ENCODE data around the gene MRPL37. TPM values are rescaled to one million over a fixed set of nuclear protein-coding genes. Genes with fewer than 3 reads are reported as not detected.

Gene MRPL37
- total RNA-seq, 2 experiments from 2014 or later = 107 to 126 TPM

- no peak overlapping the region for H3K4me3 ChIP-seq (ENCODE audit: low read depth, low read length, poor library complexity, severe bottlenecking)
- H3K27ac ChIP-seq (ENCODE audit: low read depth, low read length, poor library complexity, severe bottlenecking) = no peak overlapping the region
- no peaks in the 10 kb centered on the region for H3K79me2 ChIP-seq (ENCODE audit: insufficient read depth, low read depth, low read length)
- no peak for DNase-seq (ENCODE audit: low spot score)
- no peaks in the 10 kb centered on the region; the same call in 1 of the 2 replicates for H3K36me3 ChIP-seq (ENCODE audit: insufficient read depth, low read length)
- ChIA-PET POLR2A (interaction anchor here (1.1 kb wide), 1 partner anchor 28 kb away, joined by 3 read pairs; no protein-coding TSS in a partner anchor), CTCF (ENCODE audit: unreplicated experiment) (no interaction called here)
- no peaks in the 10 kb centered on the region for H3K9me2 ChIP-seq (ENCODE audit: insufficient read depth, low read length)
- no peaks in the 10 kb centered on the region for H4K20me1 ChIP-seq (ENCODE audit: insufficient read depth, low read length)
- TF ChIP-seq EZH2phosphoT487 (IDR thresholded peaks at IDR 0.05; ENCODE audit: borderline replicate concordance, low read depth, low read length) (no peak), CTCF (conservative IDR thresholded peaks at IDR 0.05; ENCODE audit: low read length) (no peak)
- H3K9me3 ChIP-seq (ENCODE audit: low read length) = no peaks in the 10 kb centered on the region
- intact Hi-C loops (cut with micrococcal nuclease; ENCODE audit: unreplicated experiment) = no loop called here
- H2AFZ ChIP-seq (ENCODE audit: low read length) = no peak overlapping the region
- BruUV-seq (replicated peaks) = no TSS peak
- no peaks in the 10 kb centered on the region for H3K4me1 ChIP-seq (ENCODE audit: insufficient read depth, low read length, poor library complexity, severe bottlenecking)
- H3K4me2 ChIP-seq (ENCODE audit: low read length) = no peak overlapping the region
Observed at GRCh38 chr1:54228638-54229079, 28.7 kb downstream of the MRPL37 start.

- Histone ChIP-seq H3K27ac (ENCODE audit: low read depth, low read length, poor library complexity, severe bottlenecking) (no peak overlapping the region), H3K4me3 (ENCODE audit: low read depth, low read length, poor library complexity, severe bottlenecking) (no peak overlapping the region), H4K20me1 (ENCODE audit: insufficient read depth, low read length) (no peaks in the 10 kb centered on the region), H2AFZ (ENCODE audit: low read length) (no peak overlapping the region), H3K4me1 (ENCODE audit: insufficient read depth, low read length, poor library complexity, severe bottlenecking) (no peaks in the 10 kb centered on the region), H3K79me2 (ENCODE audit: insufficient read depth, low read depth, low read length) (no peaks in the 10 kb centered on the region), H3K4me2 (ENCODE audit: low read length) (no peak overlapping the region), H3K9me3 (ENCODE audit: low read length) (no peaks in the 10 kb centered on the region), H3K36me3 (ENCODE audit: insufficient read depth, low read length) (no peaks in the 10 kb centered on the region; the same call in 1 of the 2 replicates), H3K9me2 (ENCODE audit: insufficient read depth, low read length) (no peaks in the 10 kb centered on the region)
- intact Hi-C loops (cut with micrococcal nuclease; ENCODE audit: unreplicated experiment) = no loop called here
- no TSS peak for BruUV-seq (replicated peaks)
- POLR2A ChIA-PET = interaction anchor here (0.6 to 1.1 kb wide), 2 partner anchors 27 to 29 kb away, joined by 3 read pairs; no protein-coding TSS in a partner anchor
- CTCF ChIA-PET (ENCODE audit: unreplicated experiment) = no interaction called here
- DNase-seq (ENCODE audit: low spot score) = no peak
- TF ChIP-seq EZH2phosphoT487 (IDR thresholded peaks at IDR 0.05; ENCODE audit: borderline replicate concordance, low read depth, low read length) (no peak), CTCF (conservative IDR thresholded peaks at IDR 0.05; ENCODE audit: low read length) (no peak)
Observed at GRCh38 chr1:54229281-54229891, 29.4 kb downstream of the MRPL37 start.

All from OCI-LY7 (cell line).